Stimulated activated CD4-positive, alpha-beta T cell treated with anti-CD3 and anti-CD28 coated beads, TNF-alpha, amount 100 ng/mL, for 1 hour (primary cell): ENCODE results near the gene FAM20C.

Experiments
- DNase-seq, 3 donors: peaks; one replicate each; pipeline ENCODE4 v3.0.0-alpha.2; 2020; ENCODE audit warnings: low read depth in 3 of 3, low spot score in 1 of 3

Gene FAM20C

GRCh38 chr7:223118-223800 lies 30.9 kb downstream of the FAM20C start:
- DNase-seq, result no peak

GRCh38 chr7:223861-224260 lies 31.5 kb downstream of the FAM20C start:
- no peak for DNase-seq

- DNase-seq, result no peak
Measured at GRCh38 chr7:226281-226895, 34.0 kb downstream of the FAM20C start.

GRCh38 chr7:227926-228325 lies 35.6 kb downstream of the FAM20C start:
- DNase-seq, result no peak

- DNase-seq, result no peak
Measured at GRCh38 chr7:228610-229009, 36.2 kb downstream of the FAM20C start.

GRCh38 chr7:229184-229964 lies 37.0 kb downstream of the FAM20C start:
- DNase-seq, result no peak

- DNase-seq, result no peak
Measured at GRCh38 chr7:230274-230673, 37.9 kb downstream of the FAM20C start.

- no peak for DNase-seq
Measured at GRCh38 chr7:231030-231857, 38.9 kb downstream of the FAM20C start.

- no peak for DNase-seq
Measured at GRCh38 chr7:231858-232246, 39.5 kb downstream of the FAM20C start.

GRCh38 chr7:232410-233248 lies 40.3 kb downstream of the FAM20C start:
- DNase-seq, result no peak

GRCh38 chr7:233249-234035 lies 41.1 kb downstream of the FAM20C start:
- no peak for DNase-seq

GRCh38 chr7:234051-234707 lies 41.8 kb downstream of the FAM20C start:
- DNase-seq, result no peak

- no peak for DNase-seq
Measured at GRCh38 chr7:234708-235553, 42.6 kb downstream of the FAM20C start.

GRCh38 chr7:235576-236395 lies 43.4 kb downstream of the FAM20C start:
- no peak for DNase-seq

- DNase-seq, result no peak
Measured at GRCh38 chr7:236967-237366, 44.6 kb downstream of the FAM20C start.

- no peak for DNase-seq
Measured at GRCh38 chr7:237385-237784, 45.0 kb downstream of the FAM20C start.

GRCh38 chr7:240146-240676 lies 47.8 kb downstream of the FAM20C start:
- no peak for DNase-seq
